Natural killer cell (primary cell): ENCODE measurements around the gene PLCH1. TPM values are rescaled to one million over a fixed set of nuclear protein-coding genes. Genes with fewer than 3 reads are reported as not detected.

Experiments used
- ATAC-seq, 3 donors: fragments of 150-1000 bp in 2 of 3; fragments of 200-7000 bp in 1 of 3; cut with Tn5 transposase; 1 replicate in 1 of 3; 2 replicates in 2 of 3; pipeline ENCODE4 v1.10.0; 2021; ENCODE audit warnings: mild to moderate bottlenecking in 2 of 3, moderate library complexity in 2 of 3
- DNase-seq, 2 donors: peaks; one replicate each; pipeline versions ENCODE4 v3.0.0 to v3.0.0-alpha.2; 2013 to 2021; ENCODE audit warnings: mixed read lengths in 1 of 2
- H3K27ac ChIP-seq: one replicate; pipeline ENCODE4 v1.5.1; 2013; ENCODE audit warnings: mild to moderate bottlenecking, low read length
- H3K27me3 ChIP-seq: one replicate; pipeline ENCODE4 v1.6.1; 2013; ENCODE audit warnings: low read length; ENCODE audit not compliant: control insufficient read depth, insufficient read depth
- H3K36me3 ChIP-seq: one replicate; pipeline ENCODE4 v1.6.1; 2013; ENCODE audit warnings: low read length; ENCODE audit not compliant: control insufficient read depth, insufficient read depth
- H3K4me1 ChIP-seq: one replicate; pipeline ENCODE4 v1.6.1; 2013; ENCODE audit warnings: low read length; ENCODE audit not compliant: control insufficient read depth, insufficient read depth
- H3K4me3 ChIP-seq: one replicate; pipeline ENCODE4 v1.5.1; 2013; ENCODE audit warnings: low read length
- H3K9me3 ChIP-seq: one replicate; pipeline ENCODE4 v1.6.1; 2013; ENCODE audit warnings: low read length; ENCODE audit not compliant: control insufficient read depth, insufficient read depth
- H3K27ac Mint-ChIP-seq, 2 donors: one replicate each; pipeline ENCODE4 v1.8.0; 2022; ENCODE audit warnings: mild to moderate bottlenecking in 2 of 2, mixed read lengths in 2 of 2, moderate library complexity in 1 of 2
- H3K27me3 Mint-ChIP-seq, 2 donors: one replicate each; pipeline ENCODE4 v1.8.0; 2022; ENCODE audit warnings: low read depth in 2 of 2, mixed read lengths in 2 of 2
- H3K36me3 Mint-ChIP-seq: one replicate; pipeline ENCODE4 v1.8.0; 2022; ENCODE audit warnings: mixed read lengths
- H3K4me1 Mint-ChIP-seq, 2 donors: one replicate each; pipeline ENCODE4 v1.8.0; 2022; ENCODE audit warnings: mixed read lengths in 2 of 2
- H3K4me3 Mint-ChIP-seq: one replicate; pipeline ENCODE4 v1.8.0; 2022; ENCODE audit warnings: mild to moderate bottlenecking, moderate library complexity, mixed read lengths
- H3K9me3 Mint-ChIP-seq, 2 donors: one replicate each; pipeline ENCODE4 v1.8.0; 2022; ENCODE audit warnings: mixed read lengths in 2 of 2
- WGBS: methylation state at CpG from one replicate; pipeline ENCODE4 v1.1.7; 2013; ENCODE audit warnings: missing lambda C conversion rate; ENCODE audit not compliant: insufficient coverage; 5-methylcytosine and 5-hydroxymethylcytosine counted together
- intact Hi-C: fragments of 100-400 bp; cut with micrococcal nuclease; formaldehyde crosslinking; loops from one replicate; pipeline ENCODE4 v1.14.2; 2022
- total RNA-seq, 4 donors: library from RNA; stranded (reverse); fragments of 120-200 nt in 1 of 4; gene quantifications; one replicate each; pipeline versions ENCODE4 v1.2.3 to v1.2.4, GENCODE V29; 2013 to 2022
- TF ChIP-seq, protein P1 (sequence below): fragments of 200-600 bp; IDR thresholded peaks from one replicate; pipeline ENCODE4 v1.8.0; 2022; ENCODE audit warnings: antibody characterized with exemption

PLCH1 gene
- total RNA-seq, 3 donors from 2014 or later (not counting 1 experiment from before 2014, with no cell fraction given), result 0.05 to 0.26 (median 0.08) TPM

DNA sequence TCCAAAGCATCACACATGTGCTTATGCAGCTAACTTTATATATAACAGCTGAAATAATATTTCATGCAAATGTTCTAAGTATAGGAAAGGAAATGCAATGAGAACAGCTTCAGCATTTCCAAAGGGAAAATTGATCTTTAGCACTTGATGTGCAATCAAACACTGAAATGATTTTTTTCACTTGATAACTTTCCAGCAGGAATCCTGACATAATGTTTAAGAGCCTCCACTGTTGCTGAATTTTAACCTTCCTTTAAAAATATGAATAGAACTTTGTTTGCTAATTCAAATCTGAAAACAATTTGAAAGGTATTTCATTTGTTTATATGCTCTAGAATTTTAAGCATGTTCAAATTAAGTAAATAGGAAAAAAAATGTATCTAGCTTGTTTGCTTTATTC, 354.5 kb downstream of the PLCH1 start:
- no peaks in the 10 kb centered on the region for H3K36me3 ChIP-seq
- Mint-ChIP-seq H3K27me3 (peaks cover 4 to 7% of the 10 kb centered on the region in 2 donors), H3K36me3 (no peaks in the 10 kb centered on the region), H3K4me3 (no peak overlapping the region), H3K9me3 (peaks cover 0 to 4% of the 10 kb centered on the region in 2 donors), H3K4me1 (no peaks in the 10 kb centered on the region), H3K27ac (no peak overlapping the region)
- H3K9me3 ChIP-seq, result no peaks in the 10 kb centered on the region
- no peaks in the 10 kb centered on the region for H3K27me3 ChIP-seq
- intact Hi-C loops, result no loop called here
- no peak for ATAC-seq
- no peak overlapping the region for H3K4me3 ChIP-seq
- DNase-seq, result no peak
- TF ChIP-seq, protein P1, sequence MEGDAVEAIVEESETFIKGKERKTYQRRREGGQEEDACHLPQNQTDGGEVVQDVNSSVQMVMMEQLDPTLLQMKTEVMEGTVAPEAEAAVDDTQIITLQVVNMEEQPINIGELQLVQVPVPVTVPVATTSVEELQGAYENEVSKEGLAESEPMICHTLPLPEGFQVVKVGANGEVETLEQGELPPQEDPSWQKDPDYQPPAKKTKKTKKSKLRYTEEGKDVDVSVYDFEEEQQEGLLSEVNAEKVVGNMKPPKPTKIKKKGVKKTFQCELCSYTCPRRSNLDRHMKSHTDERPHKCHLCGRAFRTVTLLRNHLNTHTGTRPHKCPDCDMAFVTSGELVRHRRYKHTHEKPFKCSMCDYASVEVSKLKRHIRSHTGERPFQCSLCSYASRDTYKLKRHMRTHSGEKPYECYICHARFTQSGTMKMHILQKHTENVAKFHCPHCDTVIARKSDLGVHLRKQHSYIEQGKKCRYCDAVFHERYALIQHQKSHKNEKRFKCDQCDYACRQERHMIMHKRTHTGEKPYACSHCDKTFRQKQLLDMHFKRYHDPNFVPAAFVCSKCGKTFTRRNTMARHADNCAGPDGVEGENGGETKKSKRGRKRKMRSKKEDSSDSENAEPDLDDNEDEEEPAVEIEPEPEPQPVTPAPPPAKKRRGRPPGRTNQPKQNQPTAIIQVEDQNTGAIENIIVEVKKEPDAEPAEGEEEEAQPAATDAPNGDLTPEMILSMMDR, result no peak
- H3K27ac ChIP-seq, result no peak overlapping the region
- H3K4me1 ChIP-seq, result no peaks in the 10 kb centered on the region

DNA sequence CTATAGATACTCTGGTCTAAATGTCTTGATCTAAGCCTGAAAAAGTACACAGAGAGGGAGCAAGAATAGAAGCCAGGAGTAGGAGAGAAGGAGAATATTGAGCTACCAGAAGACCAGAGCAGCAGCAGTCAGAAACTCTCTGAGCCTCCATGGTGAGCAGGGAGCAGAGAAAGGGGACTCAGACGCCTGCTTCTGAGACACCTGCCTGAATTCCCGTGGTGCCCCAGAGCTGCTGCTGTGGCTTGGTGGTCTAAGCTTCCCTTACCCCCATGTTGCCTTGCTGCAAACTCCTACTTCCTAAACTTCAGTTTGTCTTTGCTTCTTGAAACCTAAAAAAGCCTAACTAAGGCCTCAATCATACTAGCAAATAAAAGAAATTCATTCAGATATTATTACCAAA, 356.5 kb downstream of the PLCH1 start:
- H3K4me1 Mint-ChIP-seq, result no peaks in the 10 kb centered on the region
- no peak overlapping the region for H3K27ac ChIP-seq
- H3K9me3 ChIP-seq, result no peaks in the 10 kb centered on the region
- no peaks in the 10 kb centered on the region for H3K36me3 ChIP-seq
- DNase-seq (no peak), ATAC-seq (no peak)
- H3K4me3 Mint-ChIP-seq, result no peak overlapping the region
- TF ChIP-seq, protein P1, result no peak
- intact Hi-C loops, result no loop called here
- no peaks in the 10 kb centered on the region for H3K4me1 ChIP-seq
- H3K27me3 ChIP-seq, result no peaks in the 10 kb centered on the region
- H3K27ac Mint-ChIP-seq, result no peak overlapping the region
- no peaks in the 10 kb centered on the region for H3K9me3 Mint-ChIP-seq
- H3K4me3 ChIP-seq, result no peak overlapping the region
- WGBS, result 43% methylated on average over 2 of the region's 2 CpGs
- no peaks in the 10 kb centered on the region for H3K36me3 Mint-ChIP-seq
- H3K27me3 Mint-ChIP-seq, result peaks cover 4 to 7% of the 10 kb centered on the region in 2 donors

DNA sequence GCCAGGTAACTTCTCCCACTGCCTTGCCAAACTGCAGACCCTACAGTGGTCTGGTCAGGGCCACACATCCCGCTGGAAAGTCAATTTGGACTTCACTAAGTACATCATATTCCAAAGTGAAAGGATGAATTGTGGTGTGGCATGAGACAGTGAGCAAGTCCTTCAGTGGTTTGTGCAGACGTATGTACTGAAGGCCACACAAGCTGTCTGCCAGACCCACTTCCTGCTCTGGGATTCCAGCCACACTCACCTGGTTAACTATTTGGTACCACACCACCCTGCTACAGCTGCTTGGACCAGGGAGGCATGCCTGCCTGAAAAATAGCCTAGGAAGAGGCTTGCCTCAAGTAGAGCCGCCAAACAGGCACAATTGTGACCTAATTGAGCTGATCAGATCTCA, 357.3 kb downstream of the PLCH1 start:
- TF ChIP-seq, protein P1, result no peak
- Histone ChIP-seq H3K9me3 (no peaks in the 10 kb centered on the region), H3K27ac (no peak overlapping the region), H3K4me1 (no peaks in the 10 kb centered on the region), H3K4me3 (no peak overlapping the region), H3K36me3 (no peaks in the 10 kb centered on the region), H3K27me3 (no peaks in the 10 kb centered on the region)
- no peaks in the 10 kb centered on the region for H3K9me3 Mint-ChIP-seq
- no peak overlapping the region for H3K27ac Mint-ChIP-seq
- H3K4me3 Mint-ChIP-seq, result no peak overlapping the region
- no peak for ATAC-seq
- no peaks in the 10 kb centered on the region for H3K36me3 Mint-ChIP-seq
- 51% methylated on average over 3 of the region's 3 CpGs for WGBS
- intact Hi-C loops, result no loop called here
- H3K27me3 Mint-ChIP-seq, result peaks cover 4 to 7% of the 10 kb centered on the region in 2 donors
- DNase-seq, result no peak
- no peaks in the 10 kb centered on the region for H3K4me1 Mint-ChIP-seq

DNA sequence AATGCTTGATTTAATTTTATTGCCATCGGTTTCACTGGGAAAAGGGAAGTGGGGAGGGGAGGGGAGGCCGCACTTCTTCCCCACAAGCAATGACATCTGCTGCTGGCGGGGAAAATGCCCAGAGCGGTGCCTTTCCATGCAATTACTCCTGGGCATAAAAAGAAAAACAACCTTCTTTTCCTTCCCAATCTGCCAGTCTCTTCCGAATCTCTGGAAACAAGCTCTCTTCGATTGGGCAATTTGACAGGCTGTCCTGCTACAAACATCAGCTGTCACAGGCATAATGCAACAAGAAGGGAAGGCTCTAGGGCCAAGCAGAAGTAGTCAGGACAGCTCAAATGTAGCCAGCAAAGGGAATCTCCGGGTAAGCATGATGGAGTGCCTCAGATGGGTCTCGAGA, 358.0 kb downstream of the PLCH1 start:
- ATAC-seq (no peak), DNase-seq (no peak)
- no peak overlapping the region for H3K4me3 ChIP-seq
- intact Hi-C loops, result no loop called here
- TF ChIP-seq, protein P1, result no peak
- no peak overlapping the region for H3K27ac ChIP-seq
- no peaks in the 10 kb centered on the region for H3K36me3 ChIP-seq
- H3K4me3 Mint-ChIP-seq, result no peak overlapping the region
- no peak overlapping the region for H3K27ac Mint-ChIP-seq
- 65% methylated on average over 8 of the region's 8 CpGs for WGBS
- H3K27me3 ChIP-seq, result no peaks in the 10 kb centered on the region
- H3K36me3 Mint-ChIP-seq, result no peaks in the 10 kb centered on the region
- no peaks in the 10 kb centered on the region for H3K4me1 ChIP-seq
- H3K27me3 Mint-ChIP-seq, result peaks cover 4 to 7% of the 10 kb centered on the region in 2 donors
- no peaks in the 10 kb centered on the region for H3K9me3 Mint-ChIP-seq
- H3K4me1 Mint-ChIP-seq, result no peaks in the 10 kb centered on the region
- no peaks in the 10 kb centered on the region for H3K9me3 ChIP-seq
